Measurements from ENCODE around the gene C3orf62. TPM values are rescaled to one million over a fixed set of nuclear protein-coding genes. Genes with fewer than 3 reads are reported as not detected.

Gene C3orf62
- total and polyA plus RNA-seq, 9 of the 15 experiments (the other 6 are each of a cell fraction or from before 2014, with no cell fraction given), result 1.3 to 5.7 (median 3.4) TPM

- peaks cover 0 to 12% of the 10 kb centered on the region in 2 experiments; a peak in 3 of 5 replicates for H3K4me1 ChIP-seq (replicated peaks in 1 of 2; ENCODE audit: control insufficient read depth in 2 of 2, insufficient read depth in 2 of 2, low read length in 2 of 2)
- H3K27ac ChIP-seq (ENCODE audit: extremely low read depth, low read depth, low read length), result no peak overlapping the region
- ATAC-seq, result peak; percentile 73
- ChIA-PET POLR2A (interaction anchor here (1.9 kb wide), 1 partner anchor 10 kb away, joined by 6 read pairs; no protein-coding TSS in a partner anchor), CTCF (ENCODE audit: low intra/inter-chr PET ratio) (no interaction called here)
- in situ Hi-C loops (cut with MboI), result loop anchor here (25.0 kb wide), 1 partner anchor 1412 kb away; no protein-coding TSS in a partner anchor
- H3K36me3 ChIP-seq (ENCODE audit: control insufficient read depth, insufficient read depth, low read length), result no peaks in the 10 kb centered on the region
- H3K4me2 ChIP-seq (ENCODE audit: insufficient read depth, low read length), result no peak overlapping the region
- intact Hi-C loops (cut with micrococcal nuclease), result no loop called here
- H4K20me1 ChIP-seq (replicated peaks; ENCODE audit: control insufficient read depth, insufficient read depth, low read length), result no peaks in the 10 kb centered on the region
- no TSS peak for BruUV-seq (replicated peaks)
- H3K4me3 ChIP-seq, result no peak overlapping the region
- no peaks in the 10 kb centered on the region for H3K9me1 ChIP-seq (ENCODE audit: control insufficient read depth, insufficient read depth, low read length)
- H2AFZ ChIP-seq (ENCODE audit: low read depth, low read length), result peak overlapping the region; percentile 68; the same call in 1 of the 2 replicates
- H3K27me3 ChIP-seq (ENCODE audit: control insufficient read depth in 2 of 2, insufficient read depth in 2 of 2, low read length in 2 of 2), result no peaks in the 10 kb centered on the region
- peak in 1 of 4 experiments; percentile 12 for DNase-seq (ENCODE audit: extremely low read depth in 1 of 4, low spot score in 3 of 4)
- no peak for FAIRE-seq
- H3K79me2 ChIP-seq (ENCODE audit: control insufficient read depth, insufficient read depth, low read length), result no peaks in the 10 kb centered on the region
- H3K9me3 ChIP-seq (replicated peaks; ENCODE audit: control insufficient read depth, insufficient read depth, low read depth, low read length), result no peaks in the 10 kb centered on the region
- no peak overlapping the region for H3K9ac ChIP-seq (ENCODE audit: insufficient read depth in 1 of 2, low read depth in 2 of 2, low read length in 2 of 2)
- TF ChIP-seq SMAD1 (IDR thresholded peaks at IDR 0.05; ENCODE audit: low read depth, low read length, partially characterized antibody) (peak; percentile 56), CREM (IDR thresholded peaks at IDR 0.05; ENCODE audit: low read depth) (peak; percentile 40; the same call in 1 of the 2 replicates), CEBPG (CRISPR knock-in tag; IDR thresholded peaks at IDR 0.05) (no peak), CEBPG (tag; conservative IDR thresholded peaks at IDR 0.05 in 1 of 2, IDR thresholded peaks at IDR 0.05 in 1 of 2) (peak in 1 of 2 experiments; percentile 26; a peak in 2 of 4 replicates), ZNF318 (IDR thresholded peaks at IDR 0.05; ENCODE audit: borderline replicate concordance in 1 of 2, low read depth in 1 of 2) (peak in 1 of 2 experiments; percentile 71; a peak in 2 of 4 replicates), RFX7 (CRISPR knock-in tag; IDR thresholded peaks at IDR 0.05) (no peak), FUS (optimal IDR thresholded peaks at IDR 0.05; ENCODE audit: low read depth, low read length) (no peak), JUN (IDR thresholded peaks at IDR 0.05; ENCODE audit: borderline replicate concordance, low read depth, low read length) (peak; percentile 71; the same call in 1 of the 2 replicates), JUN (CRISPR knock-in tag; IDR thresholded peaks at IDR 0.05; ENCODE audit: borderline replicate concordance) (no peak), JUND (IDR thresholded peaks at IDR 0.05; ENCODE audit: borderline replicate concordance, low read depth, low read length) (peak; percentile 82), JUND (tag; IDR thresholded peaks at IDR 0.05; ENCODE audit: borderline replicate concordance, low read depth, low read length) (peak; percentile 86), ATF7 (IDR thresholded peaks at IDR 0.05) (peak; percentile 94), NR2C2 (CRISPR knock-in tag; IDR thresholded peaks at IDR 0.05) (no peak), NR2C2 (tag; IDR thresholded peaks at IDR 0.05) (peak; percentile 34; the same call in 1 of the 2 replicates)
These were observed 28.2 kb downstream of the C3orf62 start for GRCh38 chr3:49248840-49249227.
